Activated CD8-positive, alpha-beta memory T cell treated with anti-CD3 and anti-CD28 coated beads, Interleukin-2, amount 50 U/mL, for 48 hours (primary cell): ENCODE data around the gene CUX1.

Source experiments
- DNase-seq: peaks from one replicate; pipeline ENCODE4 v3.0.0-alpha.2; 2020

CUX1 gene

DNA sequence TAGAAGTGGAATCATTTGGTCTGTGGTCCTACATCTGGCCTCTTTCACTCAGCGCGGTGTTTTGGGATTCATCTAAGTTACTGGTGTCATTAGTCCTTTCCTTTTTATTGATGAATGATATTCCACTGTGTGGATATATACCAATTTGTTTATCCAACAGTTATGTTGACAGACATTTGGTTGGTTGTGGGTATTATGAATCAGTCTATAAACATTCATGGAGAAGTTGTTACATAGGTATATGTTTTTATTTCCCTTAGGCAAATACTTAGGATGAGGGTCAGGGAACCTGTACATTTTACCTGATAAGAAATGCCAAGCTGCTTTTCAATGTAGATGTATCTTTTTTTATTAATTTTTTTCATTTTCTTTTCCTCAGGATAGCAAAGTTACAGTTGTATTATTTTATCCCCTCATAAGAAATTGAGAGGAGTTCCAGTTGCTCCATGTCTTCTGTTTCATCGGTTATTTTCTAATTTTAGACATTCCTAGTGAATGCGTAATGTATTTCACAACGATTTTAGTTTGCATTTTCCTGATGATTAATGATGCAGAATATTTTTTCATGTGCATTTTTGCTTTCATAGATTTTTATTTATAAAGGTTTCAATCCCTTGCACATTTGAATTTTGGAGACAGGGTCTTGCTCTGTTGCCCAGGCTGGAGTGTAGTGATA lies 265.4 kb downstream of the CUX1 start:
- DNase-seq: no peak

DNA sequence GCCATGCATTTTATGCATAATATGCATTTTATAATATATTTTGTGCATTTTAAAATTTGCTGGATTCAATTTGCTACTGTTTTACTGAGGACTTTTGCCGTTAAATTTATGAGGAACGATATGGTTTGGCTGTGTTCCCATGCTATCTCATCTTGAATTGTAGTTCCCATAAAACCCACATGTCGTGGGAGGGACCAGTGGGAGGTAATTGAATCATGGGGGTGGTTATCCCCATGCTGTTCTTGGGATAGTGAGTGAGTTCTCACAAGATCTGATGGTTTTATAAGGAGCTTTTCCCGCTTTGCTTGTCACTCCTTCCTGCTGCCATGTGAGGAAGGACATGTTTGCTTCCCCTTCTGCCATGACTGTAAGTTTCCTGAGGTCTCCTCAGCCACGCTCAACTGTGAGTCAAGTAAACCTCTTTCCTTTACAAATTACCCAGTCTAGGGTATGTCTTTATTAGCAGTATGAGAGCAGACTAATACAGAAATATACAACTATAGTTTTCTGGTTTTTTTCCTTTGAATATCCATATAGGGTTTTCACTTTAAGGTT lies 267.9 kb downstream of the CUX1 start:
- DNase-seq: no peak

DNA sequence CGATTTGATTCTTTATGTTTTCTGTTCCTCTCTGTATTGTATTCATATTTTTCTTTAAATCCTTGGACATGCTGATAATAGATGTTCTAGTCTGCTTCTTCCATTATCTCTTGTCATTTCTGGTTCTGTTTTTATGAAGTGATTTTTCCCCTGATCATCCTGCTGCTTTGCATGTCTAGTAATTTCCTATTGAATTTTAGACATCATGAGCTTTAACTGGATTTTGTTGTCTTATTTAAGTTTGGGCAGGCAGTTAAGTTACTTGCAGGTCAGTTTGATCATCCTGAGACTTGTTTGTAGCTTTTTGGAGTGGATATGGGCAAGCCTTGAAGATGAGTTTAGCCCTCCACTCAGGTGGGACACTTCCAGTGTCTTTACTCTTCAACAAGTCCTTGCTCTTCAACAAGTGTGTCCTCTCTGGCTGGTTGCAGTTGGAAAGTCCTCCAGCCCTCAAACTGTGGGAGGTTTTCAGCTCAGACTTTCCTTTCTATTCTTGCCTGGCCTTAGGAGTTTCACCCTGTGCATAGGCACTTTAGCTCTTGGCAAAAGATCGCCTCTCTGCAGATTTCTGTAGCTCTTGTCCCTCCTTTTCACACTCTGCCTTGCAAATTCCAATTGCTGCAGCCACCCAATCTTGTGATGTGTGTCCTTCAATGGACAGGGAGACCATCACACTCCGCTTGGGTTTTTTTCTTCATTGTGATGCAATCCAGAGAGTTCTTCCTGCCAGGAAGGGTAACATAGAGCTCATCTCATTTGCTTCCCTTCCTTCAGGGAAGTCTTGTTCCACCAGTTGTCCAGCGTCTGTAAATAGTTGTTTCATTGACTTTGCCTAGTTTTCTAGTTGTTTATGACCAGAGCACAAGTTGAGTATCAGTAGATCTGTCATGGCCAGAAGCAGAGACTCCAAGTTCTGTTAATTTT lies 272.0 kb downstream of the CUX1 start:
- DNase-seq: peak; percentile 12

DNA sequence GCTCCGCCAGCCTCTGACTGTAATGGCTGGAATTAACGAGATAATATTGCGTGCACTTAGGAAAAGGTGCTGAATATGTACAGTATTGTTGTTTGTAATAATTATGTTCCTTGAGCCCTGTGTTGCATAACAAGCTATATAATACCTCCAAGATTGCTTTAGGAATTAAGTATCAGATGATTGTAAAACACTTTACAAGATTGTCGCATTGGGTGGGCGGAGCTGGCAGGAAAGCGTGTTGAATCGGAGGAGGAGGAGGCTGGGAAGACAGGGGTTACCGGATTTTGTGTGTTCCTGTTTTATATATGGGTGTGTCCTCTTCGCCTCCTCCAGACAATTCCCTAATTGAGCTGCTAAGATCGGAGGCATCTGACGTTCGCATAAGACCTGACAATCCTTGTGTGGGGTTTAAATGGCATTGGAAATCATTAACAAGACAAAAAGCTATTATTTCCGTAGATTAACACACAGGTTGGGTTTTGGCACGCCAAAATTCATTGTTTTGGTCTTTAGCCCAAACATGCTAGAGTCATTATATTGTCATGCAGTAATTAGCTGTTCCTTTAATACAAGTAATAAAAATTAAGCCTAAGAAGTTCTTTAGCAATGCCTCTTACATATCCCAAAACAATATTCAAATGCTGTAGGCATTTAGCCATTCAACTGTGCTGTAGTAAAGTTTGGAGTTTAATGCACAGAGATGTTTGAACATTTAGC lies 276.3 kb downstream of the CUX1 start:
- DNase-seq: no peak

DNA sequence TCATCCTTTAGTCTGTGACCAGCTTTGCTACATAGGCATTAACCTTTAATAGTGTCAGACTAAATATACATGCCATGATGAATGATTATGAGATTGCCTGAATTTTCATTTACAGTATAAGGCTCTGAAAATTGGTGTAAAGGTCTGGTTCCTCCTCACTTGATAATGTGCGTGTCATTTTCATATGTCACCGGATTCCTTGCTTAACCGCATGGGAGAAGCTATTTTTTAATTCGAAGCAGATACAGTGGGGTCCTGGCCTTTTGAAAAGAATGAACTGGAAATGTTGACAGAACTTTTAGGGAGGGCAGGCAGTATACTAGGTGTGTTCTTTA lies 276.9 kb downstream of the CUX1 start:
- DNase-seq: no peak

DNA sequence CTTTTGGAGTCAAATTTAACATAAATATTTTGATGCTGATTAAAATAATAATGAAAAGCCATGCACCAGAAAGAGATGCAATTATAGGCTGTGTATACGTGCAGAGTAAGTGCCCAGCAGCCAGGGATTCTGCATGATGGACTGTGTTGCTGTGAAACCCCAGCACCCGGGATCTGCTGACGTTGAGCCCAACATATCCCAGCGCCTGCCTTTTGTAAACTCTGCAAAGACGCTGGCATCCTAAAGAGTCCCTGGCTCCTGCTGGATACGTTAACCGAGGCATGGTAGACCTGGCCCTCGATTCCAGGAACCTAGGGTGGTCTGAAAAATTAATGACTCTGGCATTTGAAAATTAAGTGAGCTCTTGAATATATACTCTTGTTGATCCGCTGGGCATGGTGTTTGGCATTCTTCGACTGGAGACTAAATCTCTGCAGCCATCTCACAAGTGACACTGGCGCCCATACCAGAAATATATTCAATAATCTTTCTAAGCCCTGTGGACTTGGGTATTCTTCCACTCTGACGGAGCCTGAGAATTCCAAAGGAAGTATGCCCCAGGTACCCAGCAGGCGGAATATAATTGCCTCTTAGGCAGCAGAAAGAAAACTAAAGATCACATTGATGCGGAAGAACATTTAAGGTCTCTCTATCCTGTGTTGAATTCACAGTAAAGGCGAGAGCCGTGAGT lies 278.0 kb downstream of the CUX1 start:
- DNase-seq: peak; percentile 8

DNA sequence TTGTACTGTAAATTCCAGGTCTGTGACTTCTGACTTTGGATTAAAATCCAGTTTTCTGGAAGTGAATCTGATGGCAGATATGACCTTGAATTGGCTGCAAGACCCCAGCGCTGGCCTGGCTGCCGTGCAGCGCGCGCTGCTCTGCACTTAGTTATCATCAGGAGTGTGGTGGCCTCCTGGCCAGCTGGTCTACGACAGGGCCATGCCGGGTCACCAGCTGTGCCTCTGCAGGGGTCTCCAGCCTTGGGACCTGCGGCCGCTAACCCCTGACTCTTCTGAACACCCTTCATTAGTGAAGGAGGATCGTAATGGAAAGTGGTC lies 278.5 kb downstream of the CUX1 start:
- DNase-seq: no peak

DNA sequence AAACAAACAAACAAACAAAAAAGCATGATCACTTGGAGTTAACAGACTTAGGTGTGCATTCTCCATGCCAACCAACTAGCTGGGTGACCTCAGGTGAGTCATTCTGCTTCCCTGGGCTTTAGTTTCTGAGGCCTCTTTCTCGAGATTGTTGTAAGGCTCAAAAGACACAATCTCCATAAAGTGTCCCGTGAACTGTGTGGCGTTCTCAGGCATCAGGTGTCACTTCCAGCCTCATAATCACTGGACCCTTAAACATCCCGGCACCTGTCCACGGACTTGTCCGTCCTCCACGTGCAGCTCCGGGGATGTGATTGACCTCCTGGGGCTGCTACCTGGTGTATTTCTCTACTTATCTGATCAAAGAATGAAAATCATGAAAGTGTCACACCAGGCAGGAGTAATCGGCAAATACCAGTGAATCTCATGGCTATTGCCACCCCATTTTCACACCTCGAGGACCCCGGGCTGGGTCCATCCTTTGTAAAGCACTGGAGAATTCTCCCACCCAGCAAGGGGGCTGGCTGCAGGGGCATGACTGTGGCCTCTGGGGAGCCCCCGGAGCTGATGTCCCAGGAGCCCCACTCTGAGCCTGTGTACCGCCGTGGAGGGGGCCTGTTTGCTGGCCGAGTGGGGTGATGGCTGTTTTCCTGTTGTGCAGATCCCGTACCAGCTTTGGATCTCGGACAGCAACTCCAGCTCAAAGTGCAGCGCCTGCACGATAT lies 279.4 kb downstream of the CUX1 start:
- no peak for DNase-seq

DNA sequence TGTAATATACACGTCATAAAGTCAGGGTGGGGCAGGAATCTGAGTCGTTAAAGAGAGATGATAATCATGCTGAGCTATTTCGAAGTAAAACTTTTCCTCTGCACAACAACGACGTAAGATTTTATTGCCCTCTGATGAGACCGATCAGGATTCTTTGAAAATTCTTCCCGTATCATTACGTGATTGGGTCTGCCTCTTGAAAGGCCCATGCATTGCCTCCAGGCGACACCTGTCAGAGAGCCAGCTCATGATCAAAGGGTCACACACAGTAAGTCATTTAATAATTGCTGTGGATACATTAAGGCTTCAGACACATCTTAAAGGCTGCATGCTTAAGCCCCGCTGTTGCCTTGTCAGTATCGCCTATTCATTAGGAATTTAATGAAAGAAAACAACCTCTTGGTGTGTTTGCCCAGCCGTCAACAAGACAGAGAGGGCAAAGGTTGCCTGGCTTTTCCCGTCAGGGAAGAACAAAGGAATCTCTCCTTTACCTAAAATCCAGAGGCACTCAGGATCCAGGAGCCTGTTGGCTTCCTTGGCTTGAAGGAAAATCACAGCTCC lies 280.3 kb downstream of the CUX1 start:
- no peak for DNase-seq

DNA sequence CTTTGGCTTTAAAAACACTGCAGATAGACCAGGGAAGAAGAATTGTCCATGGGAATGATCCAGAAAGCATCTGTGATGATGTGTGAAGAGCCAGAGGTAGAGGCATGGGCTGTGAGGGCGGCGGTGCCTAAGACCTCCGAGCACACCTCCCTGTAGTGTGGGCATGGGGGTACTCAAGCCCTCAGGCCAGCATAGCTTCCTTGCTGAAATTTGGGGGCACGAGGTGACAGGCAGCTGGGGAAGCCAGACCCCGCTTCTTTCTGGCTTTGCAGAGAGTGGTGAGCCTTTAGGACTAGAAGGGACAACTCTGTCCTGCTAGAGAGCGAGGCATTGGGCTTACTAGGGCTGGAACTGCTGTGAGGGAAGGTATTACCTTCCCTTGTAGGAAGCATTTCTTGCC lies 281.6 kb downstream of the CUX1 start:
- DNase-seq: no peak

DNA sequence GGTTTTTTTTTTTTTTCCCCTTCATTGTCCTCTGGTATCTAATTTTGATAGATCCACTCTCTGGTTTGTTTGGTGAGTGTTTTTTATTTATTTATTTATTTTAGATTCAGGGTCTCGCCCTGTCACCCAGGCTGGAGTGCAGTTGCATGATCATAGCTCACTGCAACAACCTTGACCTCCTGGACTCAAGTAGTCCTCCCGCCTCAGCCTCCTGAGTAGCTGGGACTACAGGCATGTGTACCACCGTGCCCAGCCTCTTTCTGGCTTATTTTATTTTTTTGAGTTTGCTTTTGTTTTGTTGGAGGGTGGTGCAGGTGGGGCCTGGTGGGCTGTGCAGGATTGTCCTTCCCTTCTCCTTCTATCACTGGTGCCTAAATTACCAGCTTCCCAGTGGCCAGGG lies 282.0 kb downstream of the CUX1 start:
- DNase-seq: no peak

DNA sequence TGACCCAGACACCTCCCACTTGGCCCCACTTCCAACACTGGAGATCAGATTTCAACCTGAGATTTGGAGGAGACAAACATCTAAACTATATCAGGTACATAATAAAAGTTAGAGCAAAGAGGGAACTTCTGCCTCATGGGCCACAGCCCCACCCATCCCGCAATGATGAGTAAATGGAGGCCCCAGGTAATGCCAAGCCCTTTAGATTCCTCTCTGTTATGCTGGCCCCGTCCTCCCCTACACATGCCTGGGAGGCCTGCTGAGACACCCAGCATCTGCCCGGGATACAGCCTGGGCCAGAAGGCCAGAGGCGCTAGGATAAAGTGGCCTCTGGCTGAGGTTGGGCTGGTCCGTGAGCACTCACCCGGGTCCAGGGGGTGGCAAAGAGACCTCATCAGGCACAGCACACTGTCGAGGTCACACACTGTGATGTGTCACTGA lies 283.7 kb downstream of the CUX1 start:
- DNase-seq: no peak

DNA sequence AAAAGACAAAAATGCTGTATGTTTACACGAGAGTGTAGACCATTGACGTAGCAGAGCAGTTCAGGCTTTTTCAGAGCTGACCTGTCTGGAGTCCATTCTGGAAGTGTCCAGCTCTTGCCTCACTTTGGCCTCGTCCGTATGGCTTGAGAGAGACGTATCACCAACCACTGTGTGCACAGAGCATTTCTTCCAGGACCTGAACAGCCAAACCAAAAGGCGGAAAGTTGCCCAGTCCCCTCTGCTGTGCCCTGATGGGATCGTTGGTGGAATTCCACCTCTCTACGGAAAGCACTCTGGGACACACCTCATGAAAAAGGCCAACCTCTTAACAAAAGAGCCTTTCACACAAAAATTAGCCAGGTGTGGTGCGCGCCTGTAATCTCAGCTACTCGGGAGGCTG lies 284.5 kb downstream of the CUX1 start:
- DNase-seq: no peak

DNA sequence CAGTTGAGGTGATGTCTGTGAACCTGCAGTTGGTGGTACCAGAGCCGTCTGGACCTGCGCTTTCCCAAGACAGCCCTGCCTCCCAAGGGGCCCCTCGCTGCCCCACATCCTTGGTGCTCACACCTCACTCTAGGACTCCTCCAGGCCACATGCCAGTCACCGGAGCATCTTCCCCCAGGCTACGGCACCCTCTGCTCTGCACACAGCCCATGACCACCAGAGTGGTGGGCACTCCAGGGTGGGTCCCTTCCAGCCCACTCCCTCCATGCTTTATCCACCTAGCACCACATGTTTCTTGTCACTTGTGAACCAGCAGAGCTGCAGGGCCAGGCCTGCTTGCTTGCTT lies 285.6 kb downstream of the CUX1 start:
- peak; percentile 28 for DNase-seq

DNA sequence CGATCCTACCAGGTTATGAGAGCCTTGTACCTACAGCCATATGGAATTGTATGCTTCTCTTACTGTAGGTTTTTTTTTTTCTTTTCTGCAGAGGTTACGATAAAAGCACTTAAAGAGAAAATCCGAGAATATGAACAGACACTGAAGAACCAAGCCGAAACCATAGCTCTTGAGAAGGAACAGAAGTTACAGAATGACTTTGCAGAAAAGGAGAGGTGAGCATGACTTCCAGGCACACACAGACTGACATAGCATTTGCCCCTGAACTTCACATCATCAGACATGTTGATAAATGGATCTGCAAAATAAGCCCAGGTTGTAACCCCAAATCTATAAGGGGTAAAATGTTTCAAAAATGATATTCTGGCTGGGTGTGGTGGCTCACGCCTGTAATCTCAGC lies 286.8 kb downstream of the CUX1 start:
- no peak for DNase-seq

DNA sequence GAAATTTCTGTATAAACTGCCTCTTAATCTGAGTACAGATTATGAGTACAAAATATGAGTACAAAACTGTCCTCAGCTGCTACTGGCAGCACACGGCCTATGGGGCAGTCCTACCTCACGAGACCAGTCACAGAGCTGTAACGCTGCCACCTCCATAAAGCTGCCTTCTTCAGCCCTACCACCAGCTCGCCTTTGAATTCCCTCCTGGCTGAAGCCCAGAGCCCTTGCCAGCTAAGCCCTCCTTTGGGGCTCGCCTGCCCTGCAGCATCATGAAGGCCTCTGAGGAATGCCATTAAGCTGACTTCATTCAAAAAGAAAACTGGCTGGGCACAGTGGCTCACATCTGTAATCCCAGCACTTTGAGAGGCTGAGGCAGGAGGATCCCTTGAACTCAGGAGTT lies 289.2 kb downstream of the CUX1 start:
- DNase-seq: no peak

DNA sequence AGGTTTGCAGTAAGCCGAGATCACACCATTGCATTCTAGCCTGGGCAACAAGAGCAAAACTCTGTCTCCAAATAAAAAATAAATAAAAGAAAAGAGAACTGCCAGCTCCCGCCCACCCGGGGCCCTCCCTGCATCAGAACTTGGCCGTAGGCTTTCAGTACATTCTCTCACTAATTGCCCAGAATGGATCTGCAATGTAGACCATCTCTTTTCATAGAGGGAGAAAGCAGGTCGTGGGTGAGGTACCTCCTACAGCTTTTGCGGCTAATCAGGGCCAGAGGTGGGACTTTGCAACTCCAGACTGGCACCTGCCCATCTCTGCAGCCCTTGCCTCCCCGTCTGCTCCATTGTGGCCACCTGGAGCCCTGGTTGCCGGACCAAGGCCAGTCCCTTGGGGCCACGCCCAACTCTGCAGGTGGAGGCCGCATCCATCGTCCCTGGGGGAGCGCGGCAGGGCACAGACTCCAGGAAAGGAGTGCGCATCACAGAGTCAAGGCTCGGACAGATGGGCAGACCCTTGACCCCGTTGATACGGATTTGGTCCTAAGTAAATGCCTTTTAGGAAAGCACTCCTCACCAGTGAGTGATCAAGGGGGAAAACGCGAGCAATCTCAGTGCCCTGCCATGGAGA lies 290.2 kb downstream of the CUX1 start:
- no peak for DNase-seq

DNA sequence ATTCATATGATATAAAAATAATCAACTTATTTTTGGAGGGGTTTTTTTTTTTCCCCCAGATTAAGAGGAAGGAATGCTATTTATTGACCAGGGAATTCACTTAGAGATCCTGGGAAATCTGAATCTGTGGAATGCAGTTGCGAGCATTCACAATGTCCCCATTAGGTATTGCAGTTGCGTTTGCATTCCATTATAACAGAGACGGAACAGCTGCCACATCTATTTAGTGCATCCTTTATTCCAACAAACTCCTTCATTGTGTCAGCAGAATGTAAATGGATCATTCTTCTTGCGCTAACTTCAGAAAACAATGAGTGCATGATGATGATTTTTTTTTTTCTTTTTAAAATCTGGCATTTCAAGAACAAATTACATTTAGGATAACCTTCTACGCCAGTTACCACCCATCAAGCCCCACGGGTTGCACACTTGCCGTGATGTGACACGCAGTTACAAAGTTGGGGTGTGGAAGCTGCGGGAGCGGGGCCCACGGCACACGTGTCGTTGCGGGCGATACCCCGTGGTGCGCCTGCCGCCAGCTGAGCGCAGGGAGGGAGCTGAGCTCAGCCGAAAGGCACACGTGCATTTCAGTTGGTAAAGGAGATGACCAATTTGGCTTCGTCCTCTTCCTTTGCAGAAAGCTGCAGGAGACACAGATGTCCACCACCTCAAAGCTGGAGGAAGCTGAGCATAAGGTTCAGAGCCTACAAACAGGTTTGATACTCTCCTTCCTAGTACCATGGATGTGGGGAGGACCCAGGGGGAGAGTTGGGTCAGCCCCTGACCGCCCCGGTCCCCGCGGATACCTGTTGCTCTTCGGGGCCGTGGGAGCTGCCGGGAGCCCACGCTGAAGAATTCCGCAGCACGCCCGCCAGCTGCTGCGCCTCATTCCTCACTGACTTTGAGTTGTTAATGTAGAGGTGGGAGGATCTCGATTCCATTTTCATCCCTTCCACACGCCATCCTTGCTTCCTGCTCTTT lies 293.9 kb downstream of the CUX1 start:
- DNase-seq: peak; percentile 26

DNA sequence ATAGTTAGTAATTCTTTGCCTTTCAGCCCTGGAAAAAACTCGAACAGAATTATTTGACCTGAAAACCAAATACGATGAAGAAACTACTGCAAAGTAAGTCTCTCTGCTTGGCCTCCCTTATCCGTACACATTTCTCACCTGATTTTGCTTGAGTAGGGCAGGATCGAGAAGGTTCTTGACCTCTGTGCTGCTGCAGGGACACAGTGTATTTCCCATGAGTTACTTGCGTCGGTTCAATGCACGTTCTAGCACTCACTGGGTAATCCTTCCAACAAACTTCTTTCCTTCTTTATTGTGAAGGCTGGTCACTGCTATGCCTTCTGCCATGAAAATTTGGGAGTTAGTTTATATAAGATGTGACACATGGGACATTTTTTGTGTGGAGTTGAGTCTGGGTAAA lies 297.8 kb downstream of the CUX1 start:
- DNase-seq: no peak

DNA sequence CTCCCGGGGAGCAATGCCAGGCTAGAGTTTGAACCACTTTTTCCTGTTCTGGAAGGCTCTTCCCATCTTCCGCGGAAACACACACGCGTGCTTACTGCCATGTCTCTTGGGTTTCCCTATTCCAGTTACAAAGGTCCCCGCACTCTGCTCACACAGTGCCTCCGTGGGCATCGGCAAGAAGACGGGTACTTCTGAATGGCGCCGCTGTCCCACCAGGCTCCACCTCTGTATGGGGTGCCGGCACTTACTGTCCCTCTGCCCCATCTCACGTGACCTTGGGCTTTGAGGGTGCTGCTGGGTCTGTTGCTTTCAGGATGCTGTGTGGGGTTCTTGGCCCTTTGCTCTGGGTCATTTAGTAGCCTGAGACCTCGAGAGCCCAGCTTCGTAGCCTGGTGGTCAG lies 298.5 kb downstream of the CUX1 start:
- no peak for DNase-seq
